HG02938 (cell line): ENCODE results near the gene UBASH3A.

Experiments used
- ATAC-seq: cut with Tn5 transposase; IDR thresholded peaks from one replicate; pipeline ENCODE4 v1.9.1; 2021; ENCODE audit warnings: mild to moderate bottlenecking, moderate library complexity; ENCODE audit not compliant: unreplicated experiment

UBASH3A gene

DNA sequence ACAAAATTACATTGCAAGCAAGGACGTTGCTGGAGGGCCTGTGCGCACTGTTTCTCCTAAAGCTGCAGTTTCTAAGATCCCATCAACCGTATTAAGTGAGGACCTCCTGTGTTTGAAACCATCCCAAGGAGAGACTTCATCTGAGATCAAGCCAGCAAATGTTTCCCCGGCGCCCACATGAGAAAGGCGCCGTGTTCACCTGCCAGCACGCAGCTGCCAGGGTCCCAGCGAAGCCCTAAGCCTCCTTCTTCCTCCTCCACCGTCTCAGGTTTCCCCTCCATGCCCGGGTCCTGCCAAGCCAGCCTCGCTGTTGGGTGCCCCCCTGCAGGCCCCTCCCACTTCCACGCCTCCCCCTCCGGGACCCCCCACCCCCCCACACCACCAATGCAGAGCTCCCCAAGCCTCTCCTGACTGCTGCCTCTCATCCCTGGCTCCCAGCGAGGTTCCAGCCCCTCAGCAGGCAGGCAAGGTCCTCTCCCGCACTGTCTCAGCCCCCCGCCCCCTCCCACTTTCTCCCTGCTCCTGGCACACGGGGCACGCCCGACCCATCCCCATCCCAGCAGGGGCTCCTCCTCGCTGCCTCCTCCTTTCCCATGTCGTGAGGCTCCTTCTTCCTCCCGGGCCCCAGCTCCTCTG lies 28.7 kb upstream of the UBASH3A start:
- no peak for ATAC-seq

DNA sequence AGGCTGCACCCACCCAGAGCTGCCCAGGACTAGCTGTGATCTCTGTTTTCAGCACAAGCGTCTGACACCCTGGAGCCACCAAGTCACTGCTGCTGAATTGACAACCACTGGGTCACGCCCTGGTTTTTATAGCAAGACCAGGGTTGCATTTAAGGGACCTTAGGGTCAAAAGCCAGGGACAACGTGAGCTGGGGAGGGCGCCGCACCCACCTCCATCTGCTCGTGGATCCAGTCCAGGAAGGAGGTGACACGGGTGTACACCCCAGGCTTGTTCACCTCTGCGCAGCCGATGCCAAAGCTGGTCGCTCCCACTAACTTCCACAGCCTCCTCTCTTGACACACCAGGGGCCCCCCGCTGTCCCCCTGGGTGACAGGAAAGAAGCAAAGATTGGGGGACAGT lies 28.2 kb upstream of the UBASH3A start:
- no peak for ATAC-seq

DNA sequence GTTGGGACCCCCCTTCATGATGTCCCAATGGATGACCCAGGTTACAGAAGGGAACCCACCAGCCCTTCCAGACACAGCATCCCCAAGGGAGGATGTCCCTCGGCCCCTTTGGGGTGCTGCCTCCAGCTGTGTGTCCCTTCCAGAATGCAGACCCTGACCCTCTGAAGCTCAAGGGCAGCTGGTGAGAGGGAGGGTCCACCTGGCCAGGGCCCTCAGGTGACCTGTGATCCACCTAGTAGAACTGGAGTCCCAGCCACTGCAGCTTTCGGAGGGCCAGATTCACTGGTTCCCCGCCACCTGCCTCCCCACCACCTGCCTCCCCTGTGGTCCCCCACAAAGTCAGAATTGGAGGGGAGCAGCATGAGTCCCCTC lies 27.8 kb upstream of the UBASH3A start:
- ATAC-seq = no peak

DNA sequence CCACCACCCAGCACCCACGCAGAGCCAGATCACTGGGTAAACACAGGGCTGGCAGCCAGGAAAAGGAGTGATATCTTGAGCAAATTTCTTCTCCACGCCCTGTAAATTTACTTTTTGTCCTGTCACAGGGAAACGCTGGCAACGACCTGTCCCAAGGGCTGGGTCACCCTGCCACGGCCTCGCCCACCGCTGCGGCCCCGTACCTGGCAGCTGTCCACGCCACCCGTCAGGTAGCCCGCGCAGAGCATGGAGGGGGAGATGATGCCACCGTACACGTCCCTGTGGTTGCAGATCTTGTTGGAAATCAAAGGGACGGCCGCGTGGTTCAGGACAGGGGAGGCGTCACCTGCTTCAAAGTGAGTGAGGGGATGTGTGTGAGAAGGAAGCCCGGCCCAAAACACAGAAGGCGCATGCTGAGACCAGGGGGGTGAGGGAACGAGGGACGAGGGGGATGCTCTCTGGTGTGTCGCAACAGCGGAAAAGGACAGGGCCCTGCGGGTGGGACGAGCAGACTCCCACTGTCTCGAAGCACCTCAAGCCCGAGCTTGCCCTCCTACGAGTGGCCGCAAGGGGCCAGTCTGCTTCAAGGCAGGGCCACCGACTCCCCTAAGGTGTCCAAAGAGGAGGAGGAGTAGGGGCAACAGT lies 27.2 kb upstream of the UBASH3A start:
- ATAC-seq = no peak

DNA sequence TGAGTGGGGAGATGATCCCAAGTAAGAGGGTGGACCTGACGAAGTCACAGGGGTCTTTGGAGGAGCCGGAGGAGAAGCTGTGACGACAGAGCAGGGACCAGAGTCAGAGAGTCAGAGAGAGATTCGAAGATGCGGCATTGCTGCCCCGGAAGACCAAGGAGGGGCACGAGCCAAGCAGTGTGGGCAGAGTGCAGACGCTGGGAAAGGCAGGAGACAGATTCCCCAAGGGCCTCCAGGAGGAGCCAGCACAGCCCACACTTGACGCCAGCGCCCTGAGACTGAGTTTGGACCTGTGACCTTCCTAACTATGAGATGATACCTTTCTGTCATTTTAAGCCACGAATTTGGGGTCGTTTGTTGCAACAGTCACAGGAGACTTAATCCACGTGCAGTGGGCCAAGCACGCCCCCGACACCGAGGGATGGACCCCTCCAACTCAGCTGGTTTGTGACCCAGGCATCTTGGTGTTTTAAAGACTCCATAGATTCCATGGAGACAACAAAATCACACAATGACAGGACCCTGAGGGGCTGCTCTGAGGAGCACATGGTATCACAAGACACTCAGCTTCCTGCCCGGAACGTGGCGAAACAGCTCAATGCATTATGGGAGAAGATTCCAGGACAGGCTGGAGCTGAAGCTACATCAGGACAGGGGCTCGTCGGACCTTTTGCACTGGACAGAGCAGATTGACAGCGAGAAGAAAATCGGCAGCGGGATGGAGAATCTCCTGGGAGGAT lies 26.3 kb upstream of the UBASH3A start:
- ATAC-seq = no peak

DNA sequence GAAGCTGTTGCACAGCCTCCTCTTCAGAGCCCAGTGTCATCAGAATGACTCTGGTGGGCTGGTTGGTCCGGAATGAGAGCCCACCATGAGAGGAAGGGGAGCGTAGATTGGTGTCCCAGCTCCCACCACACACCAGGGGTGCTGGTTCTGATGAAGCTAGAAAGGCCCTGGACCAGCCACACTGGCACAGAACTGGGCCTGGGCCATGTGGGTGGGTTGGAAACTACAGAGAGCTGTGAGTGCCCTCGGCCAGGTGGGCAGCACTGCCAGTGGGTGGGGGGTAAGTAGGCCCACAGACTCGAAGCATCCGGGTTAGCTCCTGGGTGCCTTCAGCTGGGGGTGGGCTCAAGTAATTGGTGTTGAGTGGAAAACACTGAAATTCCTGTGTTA lies 25.8 kb upstream of the UBASH3A start:
- no peak for ATAC-seq

DNA sequence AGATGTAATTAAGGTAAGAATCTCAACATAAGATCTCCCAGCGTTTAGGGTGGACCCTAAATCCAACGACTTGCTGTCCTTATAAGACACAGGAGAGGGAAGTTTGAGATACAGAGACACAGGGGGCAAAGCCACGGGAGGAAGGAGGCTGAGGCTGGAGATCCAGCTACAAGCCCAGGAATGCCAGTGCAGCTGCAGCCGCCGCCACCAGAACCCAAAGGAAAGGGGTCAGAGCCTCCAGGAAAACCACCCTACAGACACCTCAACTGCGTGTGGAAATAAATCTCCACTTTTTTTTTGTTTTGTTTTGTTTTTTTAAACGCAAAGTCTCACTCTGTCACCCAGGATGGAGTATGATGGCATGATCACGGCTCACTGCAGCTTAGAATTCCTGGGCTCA lies 25.3 kb upstream of the UBASH3A start:
- ATAC-seq = no peak

DNA sequence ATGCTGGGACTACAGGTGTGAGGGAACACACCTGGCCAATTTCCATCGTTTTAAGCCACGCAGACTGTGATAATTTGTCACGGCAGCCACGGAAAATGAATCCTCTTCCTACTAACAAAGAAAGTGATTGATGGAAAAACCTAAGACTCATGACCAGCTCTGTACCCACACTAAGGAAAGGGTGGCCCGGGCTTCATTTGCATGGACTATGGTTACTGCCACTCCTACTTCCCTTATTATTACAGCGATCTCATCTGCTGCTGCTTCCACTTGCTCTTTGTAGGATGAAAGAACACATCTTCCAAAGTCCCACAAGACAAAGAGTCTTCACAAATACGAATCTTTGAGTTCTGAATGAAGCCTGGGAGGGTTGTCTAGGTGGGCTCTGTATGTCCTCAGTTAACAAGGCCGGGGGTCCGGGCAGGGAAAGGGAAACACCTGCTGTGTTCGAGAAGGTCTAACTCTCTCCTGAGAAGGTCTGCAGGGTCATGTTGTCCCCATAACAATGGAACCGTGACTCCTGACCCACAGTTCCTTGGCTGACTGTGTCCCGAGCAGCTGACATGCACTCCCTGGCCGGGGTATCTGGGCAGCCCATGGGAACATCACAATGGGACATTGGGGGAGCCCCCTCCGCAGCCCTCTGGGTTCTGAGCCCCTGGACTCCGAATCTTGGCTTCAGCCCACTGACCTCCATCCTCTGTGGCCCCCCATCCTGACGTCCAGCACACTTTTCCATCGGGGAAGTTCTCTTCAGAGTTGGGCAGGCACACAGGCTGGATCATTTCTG lies 24.1 kb upstream of the UBASH3A start:
- ATAC-seq = no peak

DNA sequence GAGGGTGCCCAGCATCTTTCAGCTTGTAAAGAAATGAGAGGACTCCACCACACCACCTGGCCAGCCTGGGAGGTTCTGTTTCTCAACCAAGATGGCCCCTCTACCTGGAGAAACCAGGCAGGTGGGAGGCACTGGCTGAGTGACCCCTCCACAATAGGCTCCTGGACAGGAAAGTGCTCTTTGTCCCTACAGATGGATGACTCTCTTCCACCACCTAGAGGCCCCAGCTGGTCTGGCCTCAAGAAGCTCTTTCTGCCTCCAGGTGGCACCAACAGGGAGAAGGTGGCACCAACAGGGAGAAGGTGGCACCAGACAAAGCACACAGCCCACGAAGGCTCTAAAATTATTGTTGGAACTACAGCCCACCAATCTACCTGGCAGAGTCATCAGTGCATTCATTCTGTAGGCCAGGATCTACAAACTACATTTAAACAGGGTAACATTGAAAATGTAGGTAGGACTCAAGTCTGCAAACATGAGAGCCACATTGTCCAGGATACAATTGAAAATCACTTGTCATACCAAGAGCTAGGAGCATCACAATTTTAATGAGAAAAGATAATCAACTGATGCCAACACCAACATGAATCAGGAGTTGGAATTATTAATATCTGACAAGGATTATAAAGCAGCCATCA lies 22.2 kb upstream of the UBASH3A start:
- no peak for ATAC-seq

DNA sequence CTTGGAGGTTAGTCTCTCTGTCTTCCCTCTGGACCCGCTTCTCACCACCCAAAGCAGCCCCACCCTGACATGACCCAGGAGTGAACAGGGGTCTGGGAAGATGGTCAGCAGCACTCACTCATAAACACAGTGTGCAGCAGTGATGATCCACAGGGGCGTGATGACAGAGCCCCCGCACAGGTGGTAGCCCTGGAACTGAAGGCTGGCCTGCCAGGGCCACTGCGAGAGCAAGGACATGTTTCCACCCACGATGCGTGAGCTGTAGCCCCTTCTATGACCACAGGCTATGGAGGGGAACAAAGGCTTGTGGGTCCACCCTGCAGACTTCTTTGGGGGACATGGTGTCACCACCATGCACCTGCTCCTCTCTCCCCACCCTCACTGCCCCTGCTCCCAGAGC lies 20.8 kb upstream of the UBASH3A start:
- no peak for ATAC-seq

DNA sequence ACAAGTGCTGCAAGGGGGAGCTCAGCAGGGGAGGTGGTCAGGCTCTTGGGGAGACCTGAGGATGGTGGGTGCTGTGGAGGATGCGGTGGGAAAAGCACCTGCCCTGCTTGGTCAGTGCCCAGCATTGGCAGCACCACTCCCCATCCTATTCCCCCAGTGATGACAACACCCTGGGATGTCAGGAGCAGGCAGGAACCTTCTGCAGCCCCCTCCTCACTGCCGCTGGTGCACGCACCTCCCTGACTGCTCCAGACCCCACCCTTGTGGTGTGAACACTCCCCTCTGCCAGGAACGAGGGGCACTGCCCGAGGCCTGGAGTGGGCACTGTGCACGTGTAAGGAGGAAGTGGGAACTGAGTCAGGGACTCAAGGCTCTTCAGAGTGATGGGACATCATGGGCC lies 20.4 kb upstream of the UBASH3A start:
- ATAC-seq = no peak

DNA sequence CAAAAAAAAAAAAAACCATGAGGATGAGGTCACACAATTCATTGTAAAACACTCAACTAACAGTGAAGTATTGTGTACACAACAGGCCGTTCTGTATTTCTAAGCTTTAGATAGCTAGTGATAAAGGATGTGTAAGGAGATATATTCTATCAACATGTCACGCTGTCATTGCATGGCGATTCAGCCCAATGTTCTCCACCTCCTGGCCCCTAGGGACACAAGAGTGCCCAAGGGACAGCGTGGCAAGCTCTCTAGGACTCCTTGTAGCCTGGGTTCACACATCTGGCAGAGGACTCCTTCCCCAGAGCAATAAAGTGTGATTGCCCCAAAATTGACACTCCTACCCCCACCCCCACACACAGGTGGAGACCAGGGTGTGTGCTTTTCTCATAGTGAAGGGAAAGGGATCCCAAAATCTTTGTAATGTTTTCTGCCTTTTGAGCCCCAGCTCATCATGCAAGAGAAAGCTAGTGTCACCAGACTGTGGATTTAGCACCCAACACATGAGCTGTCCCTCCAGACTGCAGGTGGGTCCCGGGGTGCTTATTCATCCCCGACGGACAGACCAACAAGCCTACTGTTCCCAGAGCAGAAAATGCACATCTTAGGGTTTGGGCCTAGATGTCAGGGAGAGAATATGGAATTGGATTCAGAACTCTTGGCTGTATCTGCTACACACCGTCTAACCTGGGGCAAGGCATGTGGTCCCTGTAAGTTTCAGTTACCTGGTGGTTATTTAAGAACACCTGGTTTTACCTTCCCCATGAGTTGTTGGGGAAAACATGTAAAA lies 19.4 kb upstream of the UBASH3A start:
- ATAC-seq = no peak

DNA sequence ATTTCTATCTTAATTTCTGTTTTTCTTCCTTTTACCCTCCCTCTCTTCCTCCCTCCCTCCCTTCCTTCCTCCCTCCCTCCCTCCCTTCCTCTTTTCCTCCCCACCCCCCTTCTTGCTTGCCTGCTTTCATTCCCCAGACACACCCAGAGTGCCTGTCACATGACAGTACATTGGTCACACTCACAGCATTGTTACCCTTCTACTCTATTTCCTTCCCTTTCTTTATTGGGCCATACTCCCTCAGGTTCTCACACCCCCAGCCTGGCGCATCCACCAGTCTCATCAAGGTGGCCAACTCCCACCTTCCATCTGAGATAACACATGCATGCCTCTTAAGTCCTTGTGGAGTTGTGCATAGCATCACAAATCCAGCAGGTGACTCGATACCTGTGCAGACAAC lies 18.7 kb upstream of the UBASH3A start:
- no peak for ATAC-seq

DNA sequence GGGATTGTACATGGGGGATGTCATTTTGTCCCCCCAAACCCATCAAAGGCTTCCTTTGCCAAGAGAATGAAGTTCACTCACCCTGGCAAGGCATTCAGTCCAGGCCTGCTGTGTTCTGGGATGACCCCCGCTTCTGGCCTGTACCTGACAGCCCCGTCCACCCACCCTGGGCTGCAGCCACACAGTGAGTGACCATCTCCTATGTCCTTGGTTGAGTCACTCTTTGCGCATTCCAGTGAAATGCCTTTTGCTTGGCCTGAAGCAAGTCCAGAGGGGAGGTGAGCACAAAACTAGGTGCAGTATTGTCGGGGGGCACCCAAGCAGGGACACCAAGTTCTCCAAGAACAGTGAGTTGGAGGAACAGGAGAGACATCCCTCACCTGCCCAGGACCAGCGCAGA lies 18.1 kb upstream of the UBASH3A start:
- ATAC-seq = no peak

DNA sequence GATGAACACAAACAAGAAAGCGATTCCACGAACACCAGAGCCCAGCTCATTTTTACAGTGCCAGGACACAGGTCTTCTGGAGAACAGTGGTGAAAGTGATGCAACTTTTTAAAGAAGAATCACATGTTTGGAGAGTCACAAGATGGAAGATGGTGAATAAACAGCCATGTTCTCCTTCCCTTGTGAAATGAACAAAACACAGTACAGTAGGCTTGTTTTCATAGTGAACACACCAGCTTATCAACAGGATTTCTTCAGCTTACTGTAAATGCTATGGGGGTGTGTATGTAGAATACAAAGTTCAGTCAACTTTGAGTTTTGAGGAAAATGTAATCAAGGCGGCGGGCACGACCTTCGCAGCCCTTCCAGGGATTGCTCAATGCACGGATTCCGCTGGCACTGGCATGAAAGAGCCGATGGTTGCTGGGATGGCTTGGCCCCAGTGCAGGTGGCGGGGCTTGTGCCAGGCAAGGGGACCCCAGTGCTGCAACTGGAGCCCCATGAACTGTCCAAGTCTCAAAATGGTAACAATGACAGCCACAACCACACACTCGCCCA lies 17.6 kb upstream of the UBASH3A start:
- ATAC-seq = no peak

DNA sequence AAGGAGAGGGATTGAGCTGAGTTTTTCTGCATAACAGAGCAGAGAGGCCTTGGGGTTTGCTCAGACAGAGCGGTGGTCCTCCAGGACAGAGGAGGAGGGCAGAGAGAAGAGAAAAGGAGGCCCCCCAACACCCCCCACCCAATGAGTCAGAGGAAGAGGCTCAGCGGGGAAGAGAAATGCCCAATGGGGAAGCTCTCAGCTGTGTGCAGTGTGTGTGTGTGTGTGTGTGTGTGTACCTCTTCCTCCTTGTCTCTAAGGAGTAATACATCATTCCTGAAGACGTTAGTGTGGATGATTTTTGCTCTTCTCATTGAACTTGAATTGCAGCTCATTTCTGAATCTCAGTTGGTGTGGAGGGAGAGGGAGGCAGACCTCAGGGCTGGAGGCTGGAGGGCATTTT lies 16.5 kb upstream of the UBASH3A start:
- ATAC-seq = no peak

DNA sequence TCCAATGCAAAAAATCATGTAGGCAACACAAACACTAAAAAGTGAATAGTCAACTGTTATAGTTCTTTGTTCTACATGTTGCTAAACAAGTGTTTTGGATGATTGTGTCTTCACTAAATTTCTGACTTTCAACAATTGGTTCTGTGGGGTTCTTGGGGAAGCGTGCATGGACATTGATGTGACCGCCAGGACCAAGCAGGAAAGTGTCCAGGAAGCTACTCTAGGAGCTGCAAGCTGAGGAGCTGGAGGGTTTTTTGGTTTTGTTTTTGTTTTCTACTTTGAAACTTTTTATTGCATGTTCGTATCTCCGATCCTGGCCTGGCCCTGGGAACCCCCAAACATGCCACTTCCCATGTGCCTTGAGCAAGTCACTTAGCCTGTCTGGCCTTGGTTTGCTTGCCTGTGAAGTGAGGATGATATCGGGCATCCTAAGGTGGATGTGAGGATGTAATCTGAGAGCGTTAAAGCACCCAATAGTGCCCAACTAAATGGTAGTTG lies 15.8 kb upstream of the UBASH3A start:
- ATAC-seq = no peak

DNA sequence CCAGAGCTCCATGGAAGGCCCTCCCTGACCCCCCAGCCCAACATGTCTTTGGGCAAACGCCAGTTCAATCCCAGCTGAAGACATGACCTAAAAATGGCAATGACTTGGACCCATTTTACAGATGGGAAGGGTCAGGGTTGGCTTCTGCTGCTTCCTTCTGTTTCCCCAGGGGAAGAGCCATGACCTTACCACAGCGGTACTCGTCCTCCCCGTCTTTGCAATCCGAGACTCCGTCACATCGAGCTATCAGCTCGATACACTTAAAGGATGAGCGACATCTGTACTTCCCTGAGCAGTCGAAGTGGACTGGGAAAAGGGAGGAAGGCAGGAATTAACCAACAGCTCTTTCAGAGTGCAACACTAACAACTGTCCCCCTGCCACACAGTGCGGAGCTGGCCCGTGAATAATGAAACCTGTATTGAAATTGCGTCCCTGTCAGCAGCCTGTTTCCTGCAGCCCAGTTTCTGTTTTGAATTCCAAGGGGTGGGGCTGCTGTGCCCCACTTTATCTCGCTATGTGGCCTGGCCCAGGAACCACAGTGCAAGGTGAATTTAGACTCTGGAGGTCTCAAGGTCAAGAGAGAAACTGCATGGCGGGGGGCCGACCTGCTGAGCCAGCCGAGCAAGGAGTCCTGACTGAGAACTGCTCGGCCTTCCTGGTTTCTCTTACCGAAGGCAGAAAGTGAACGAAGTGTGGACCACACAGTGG lies 14.8 kb upstream of the UBASH3A start:
- ATAC-seq = no peak

DNA sequence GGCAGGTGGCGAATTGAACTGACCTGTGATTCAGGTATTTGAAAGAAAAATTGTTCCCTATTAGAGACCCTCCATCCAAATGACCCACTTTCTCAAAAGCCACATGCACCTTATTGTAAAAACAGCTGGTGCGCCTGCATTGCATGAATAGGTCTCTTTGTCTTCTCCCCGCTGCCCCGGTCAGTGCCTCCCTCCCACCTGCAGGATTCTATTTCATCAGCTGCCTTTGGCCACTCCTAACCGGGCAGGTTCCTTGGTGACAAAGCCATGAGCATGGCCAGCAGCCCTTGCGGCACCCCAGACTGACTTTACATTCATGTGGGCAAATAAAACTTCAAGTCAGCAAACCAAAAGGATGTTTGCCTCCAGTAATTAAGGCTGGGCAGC lies 14.3 kb upstream of the UBASH3A start:
- no peak for ATAC-seq
